ENCODE results near the gene NCAM1. TPM values are rescaled to one million over a fixed set of nuclear protein-coding genes. Genes with fewer than 3 reads are reported as not detected.

The NCAM1 gene
- total RNA-seq, 3 donors from 2014 or later: 3.6 to 17.9 (median 6.1) TPM

GRCh38 chr11:113176599-113177360 lies 215.6 kb downstream of the NCAM1 start:
- no peak overlapping the region for H3K4me3 ChIP-seq
- DNase-seq (ENCODE audit: low spot score in 2 of 2): no peak
- no peak overlapping the region for H3K27ac ChIP-seq
- no peak for TF ChIP-seq POLR2AphosphoS5 (IDR thresholded peaks at IDR 0.05)
- no peak for TF ChIP-seq POLR2A (IDR thresholded peaks at IDR 0.05)
- no peak for TF ChIP-seq CTCF (IDR thresholded peaks at IDR 0.05)
- no peaks in the 10 kb centered on the region for H3K4me1 ChIP-seq
- no peaks in the 10 kb centered on the region for H3K9me3 ChIP-seq
- intact Hi-C loops (cut with DNase I; ENCODE audit: low total_unique reads): no loop called here
- H3K27me3 ChIP-seq: no peaks in the 10 kb centered on the region
- no peaks in the 10 kb centered on the region for H3K36me3 ChIP-seq

GRCh38 chr11:113177671-113178070 lies 216.5 kb downstream of the NCAM1 start:
- Histone ChIP-seq H3K9me3 (no peaks in the 10 kb centered on the region), H3K27ac (no peak overlapping the region), H3K4me3 (no peak overlapping the region), H3K4me1 (no peaks in the 10 kb centered on the region), H3K36me3 (no peaks in the 10 kb centered on the region), H3K27me3 (no peaks in the 10 kb centered on the region)
- TF ChIP-seq POLR2AphosphoS5 (IDR thresholded peaks at IDR 0.05) (no peak), CTCF (IDR thresholded peaks at IDR 0.05) (no peak), POLR2A (IDR thresholded peaks at IDR 0.05) (no peak)
- no peak for DNase-seq (ENCODE audit: low spot score in 2 of 2)
- intact Hi-C loops (cut with DNase I; ENCODE audit: low total_unique reads): no loop called here

- H3K27ac ChIP-seq: no peak overlapping the region
- no peak overlapping the region for H3K4me3 ChIP-seq
- TF ChIP-seq POLR2AphosphoS5 (IDR thresholded peaks at IDR 0.05): no peak
- TF ChIP-seq POLR2A (IDR thresholded peaks at IDR 0.05): no peak
- no peak for TF ChIP-seq CTCF (IDR thresholded peaks at IDR 0.05)
- no peaks in the 10 kb centered on the region for H3K9me3 ChIP-seq
- intact Hi-C loops (cut with DNase I; ENCODE audit: low total_unique reads): no loop called here
- DNase-seq (ENCODE audit: low spot score in 2 of 2): no peak
- no peaks in the 10 kb centered on the region for H3K36me3 ChIP-seq
- H3K4me1 ChIP-seq: no peaks in the 10 kb centered on the region
- no peaks in the 10 kb centered on the region for H3K27me3 ChIP-seq
Observed at GRCh38 chr11:113178381-113179070, 217.3 kb downstream of the NCAM1 start.

- no peak for DNase-seq (ENCODE audit: low spot score in 2 of 2)
- Histone ChIP-seq H3K4me1 (no peaks in the 10 kb centered on the region), H3K9me3 (no peaks in the 10 kb centered on the region), H3K27me3 (no peaks in the 10 kb centered on the region), H3K4me3 (no peak overlapping the region), H3K36me3 (no peaks in the 10 kb centered on the region), H3K27ac (no peak overlapping the region)
- intact Hi-C loops (cut with DNase I; ENCODE audit: low total_unique reads): no loop called here
- TF ChIP-seq POLR2AphosphoS5 (IDR thresholded peaks at IDR 0.05): no peak
- no peak for TF ChIP-seq CTCF (IDR thresholded peaks at IDR 0.05)
- no peak for TF ChIP-seq POLR2A (IDR thresholded peaks at IDR 0.05)
Observed at GRCh38 chr11:113179181-113179704, 218.0 kb downstream of the NCAM1 start.

- TF ChIP-seq POLR2AphosphoS5 (IDR thresholded peaks at IDR 0.05): no peak
- no peak for TF ChIP-seq CTCF (IDR thresholded peaks at IDR 0.05)
- TF ChIP-seq POLR2A (IDR thresholded peaks at IDR 0.05): no peak
- H3K4me3 ChIP-seq: no peak overlapping the region
- H3K4me1 ChIP-seq: no peaks in the 10 kb centered on the region
- intact Hi-C loops (cut with DNase I; ENCODE audit: low total_unique reads): loop anchor here (2.0 kb wide), 1 partner anchor 44 kb away; no protein-coding TSS in a partner anchor
- H3K27ac ChIP-seq: no peak overlapping the region
- H3K36me3 ChIP-seq: no peaks in the 10 kb centered on the region
- H3K9me3 ChIP-seq: no peaks in the 10 kb centered on the region
- H3K27me3 ChIP-seq: no peaks in the 10 kb centered on the region
- no peak for DNase-seq (ENCODE audit: low spot score in 2 of 2)
Observed at GRCh38 chr11:113181094-113181493, 219.9 kb downstream of the NCAM1 start.
